COLO668 (cell line): ENCODE results near the gene GNAT1.
"Not testable (repeated sequence)": the region's sequence is repeated elsewhere in the genome, so short reads cannot be mapped to it uniquely, and the experiment has no call there.

Source experiments
- DNase-seq: peaks from one replicate; lab custom pipeline; 2025; ENCODE audit not compliant: unreplicated experiment; lab: John Stamatoyannopoulos, UW

Gene GNAT1

GRCh38 chr3:50201573-50202315 is 10.3 kb downstream of the GNAT1 start:
- DNase-seq, result no peak

- DNase-seq, result no peak
Observed at GRCh38 chr3:50202353-50203112, 11.1 kb downstream of the GNAT1 start.

- peak; percentile 27 for DNase-seq
Observed at GRCh38 chr3:50203113-50203808, 11.9 kb downstream of the GNAT1 start.

- no peak for DNase-seq
Observed at GRCh38 chr3:50203809-50204803, 12.7 kb downstream of the GNAT1 start.

GRCh38 chr3:50204804-50205412 is 13.5 kb downstream of the GNAT1 start, which contains the start of gene SLC38A3:
Gene SLC38A3 (plus strand): TSS chr3:50205271. CDS start chr3:50214200, 8,929 bp downstream.
- peak; percentile 37 for DNase-seq

- DNase-seq, result peak; percentile 46
Observed at GRCh38 chr3:50205413-50206276, 14.2 kb downstream of the GNAT1 start.

GRCh38 chr3:50207359-50208042 is 16.1 kb downstream of the GNAT1 start:
- DNase-seq, result no peak

GRCh38 chr3:50208677-50209344 is 17.4 kb downstream of the GNAT1 start:
- DNase-seq, result no peak

- DNase-seq, result no peak
Observed at GRCh38 chr3:50210176-50210509, 18.7 kb downstream of the GNAT1 start.

- peak; percentile 72 for DNase-seq
Observed at GRCh38 chr3:50210510-50211367, 19.3 kb downstream of the GNAT1 start.

- DNase-seq, result not testable (repeated sequence)
Observed at GRCh38 chr3:50211368-50211717, 19.9 kb downstream of the GNAT1 start.

GRCh38 chr3:50211930-50212329 is 20.5 kb downstream of the GNAT1 start:
- DNase-seq, result no peak

- no peak for DNase-seq
Observed at GRCh38 chr3:50212502-50212901, 21.1 kb downstream of the GNAT1 start.

- no peak for DNase-seq
Observed at GRCh38 chr3:50212971-50213370, 21.6 kb downstream of the GNAT1 start.

- DNase-seq, result no peak
Observed at GRCh38 chr3:50213373-50213772, 22.0 kb downstream of the GNAT1 start.

- DNase-seq, result no peak
Observed at GRCh38 chr3:50214824-50215223, 23.4 kb downstream of the GNAT1 start.

GRCh38 chr3:50215529-50215928 is 24.1 kb downstream of the GNAT1 start:
- no peak for DNase-seq
